H1 (cell line): ENCODE measurements around the gene LANCL2. TPM values are rescaled to one million over a fixed set of nuclear protein-coding genes. Genes with fewer than 3 reads are reported as not detected.

ENCODE experiments used
- CTCF ChIA-PET: fragments of 300-600 bp; sonication (Branson Sonifier 250); formaldehyde crosslinking; loops from one replicate; lab custom pipeline; 2021; ENCODE audit not compliant: partially characterized antibody; lab: Charles Lee
- POLR2A ChIA-PET: fragments of 300-600 bp; sonication (Branson Sonifier 250); formaldehyde crosslinking; loops from one replicate; lab custom pipeline; 2021; ENCODE audit warnings: inconsistent platforms; ENCODE audit not compliant: partially characterized antibody; lab: Charles Lee
- DNase-seq, 2 experiments: peaks; one replicate each; pipeline versions ENCODE4 v3.0.0 to v3.0.0-alpha.2; 2010 to 2022; ENCODE audit warnings: low spot score in 2 of 2, low read depth in 1 of 2, mixed read lengths in 1 of 2
- FAIRE-seq: peaks from 2 replicates; lab custom pipeline; 2011; peaks lifted over from hg19 to GRCh38; lab: Jason Lieb, UNC
- H2AFZ ChIP-seq: 2 replicates; pipeline ENCODE4 v1.8.1; 2012; ENCODE audit warnings: low read length, inconsistent platforms
- H2AK5ac ChIP-seq: 2 replicates; pipeline ENCODE4 v1.6.1; 2013; ENCODE audit warnings: low read depth, low read length
- H2BK120ac ChIP-seq: replicated peaks from 2 replicates; pipeline ENCODE3; 2013; ENCODE audit warnings: low read depth, low read length, inconsistent platforms
- H2BK12ac ChIP-seq: 2 replicates; pipeline ENCODE4 v1.6.1; 2013; ENCODE audit warnings: low read depth, low read length
- H2BK15ac ChIP-seq: 2 replicates; pipeline ENCODE4 v1.6.1; 2013; ENCODE audit warnings: low read length
- H2BK20ac ChIP-seq: 2 replicates; pipeline ENCODE4 v1.6.1; 2013; ENCODE audit warnings: low read length
- H2BK5ac ChIP-seq: 2 replicates; pipeline ENCODE4 v1.6.1; 2013; ENCODE audit warnings: low read depth, low read length
- H3K14ac ChIP-seq: 2 replicates; pipeline ENCODE4 v1.6.1; 2013; ENCODE audit warnings: inconsistent platforms; ENCODE audit not compliant: insufficient read length
- H3K18ac ChIP-seq: 2 replicates; pipeline ENCODE4 v1.6.1; 2013; ENCODE audit warnings: low read length; ENCODE audit errors: extremely low read depth
- H3K23ac ChIP-seq: 2 replicates; pipeline ENCODE4 v1.6.1; 2013; ENCODE audit warnings: inconsistent platforms; ENCODE audit not compliant: insufficient read length
- H3K23me2 ChIP-seq: 2 replicates; pipeline ENCODE4 v1.6.1; 2013; ENCODE audit warnings: low read depth, low read length
- H3K27ac ChIP-seq: 2 replicates; pipeline ENCODE4 v1.6.1; 2011; ENCODE audit warnings: low read depth, low read length, inconsistent platforms
- H3K27me3 ChIP-seq, 4 experiments: replicated peaks in 1 of 4; 1 replicate in 1 of 4; 2 replicates in 3 of 4; pipeline versions ENCODE4 v1.6.1 to v1.8.1; 2011 to 2013; ENCODE audit warnings: low read length in 3 of 4, mild to moderate bottlenecking in 3 of 4, inconsistent platforms in 2 of 4, mixed read lengths in 2 of 4, moderate library complexity in 1 of 4; ENCODE audit not compliant: control insufficient read depth in 3 of 4, insufficient read depth in 3 of 4; ENCODE audit errors: extremely low read depth in 1 of 4
- H3K36me3 ChIP-seq, 4 experiments: 2 replicates each; pipeline versions ENCODE4 v1.6.1 to v1.8.1; 2011 to 2013; ENCODE audit warnings: mild to moderate bottlenecking in 4 of 4, low read length in 3 of 4, moderate library complexity in 2 of 4, control low read depth in 1 of 4, inconsistent platforms in 1 of 4; ENCODE audit not compliant: insufficient read depth in 4 of 4, control insufficient read depth in 2 of 4
- H3K4ac ChIP-seq: replicated peaks from 2 replicates; pipeline ENCODE3; 2013; ENCODE audit warnings: low read length, low read depth, mixed read lengths, inconsistent platforms; ENCODE audit not compliant: insufficient read length
- H3K4me1 ChIP-seq, 4 experiments: replicated peaks in 1 of 4; 1 replicate in 1 of 4; 2 replicates in 3 of 4; pipeline versions ENCODE4 v1.6.1 to v1.8.1; 2011 to 2013; ENCODE audit warnings: low read length in 3 of 4, inconsistent platforms in 2 of 4, mixed read lengths in 1 of 4; ENCODE audit not compliant: insufficient read depth in 4 of 4, control insufficient read depth in 3 of 4
- H3K4me2 ChIP-seq, 2 experiments: 2 replicates each; pipeline versions ENCODE4 v1.6.1 to v1.8.1; 2011 to 2013; ENCODE audit warnings: low read depth in 2 of 2, low read length in 2 of 2, control low read depth in 1 of 2, inconsistent platforms in 1 of 2, mild to moderate bottlenecking in 1 of 2; ENCODE audit not compliant: insufficient read depth in 1 of 2
- H3K4me3 ChIP-seq, 4 experiments: fragments of 200-600, 300-600 bp in 1 of 4; sonication (generic), shearing (Covaris generic), sonication (Bioruptor Twin) in 1 of 4; 2 replicates each; pipeline versions ENCODE4 v1.5.1 to v1.8.1; 2011 to 2016; ENCODE audit warnings: low read length in 4 of 4, low read depth in 3 of 4, control low read depth in 2 of 4, inconsistent platforms in 2 of 4, mild to moderate bottlenecking in 2 of 4, mixed read lengths in 1 of 4, moderate library complexity in 1 of 4; ENCODE audit not compliant: insufficient read depth in 2 of 4; ENCODE audit errors: extremely low read depth in 1 of 4
- H3K56ac ChIP-seq: replicated peaks from 2 replicates; pipeline ENCODE3; 2013; ENCODE audit warnings: low read depth, mild to moderate bottlenecking, mixed read lengths, low read length, inconsistent platforms; ENCODE audit not compliant: insufficient read length
- H3K79me1 ChIP-seq: 2 replicates; pipeline ENCODE4 v1.6.1; 2013; ENCODE audit warnings: low read depth, low read length, control low read depth
- H3K79me2 ChIP-seq, 2 experiments: 2 replicates each; pipeline versions ENCODE4 v1.6.1 to v1.8.1; 2012 to 2013; ENCODE audit warnings: low read length in 2 of 2, mild to moderate bottlenecking in 2 of 2, inconsistent platforms in 1 of 2; ENCODE audit not compliant: insufficient read depth in 2 of 2, control insufficient read depth in 1 of 2
- H3K9ac ChIP-seq, 4 experiments: replicated peaks in 1 of 4; 1 replicate in 1 of 4; 2 replicates in 3 of 4; pipeline versions ENCODE4 v1.6.1 to v1.8.1; 2011 to 2013; ENCODE audit warnings: low read depth in 3 of 4, low read length in 3 of 4, control low read depth in 2 of 4, mild to moderate bottlenecking in 2 of 4, moderate library complexity in 2 of 4, inconsistent platforms in 1 of 4; ENCODE audit errors: extremely low read depth in 1 of 4
- H3K9me3 ChIP-seq, 2 experiments: 2 replicates each; pipeline versions ENCODE4 v1.6.1 to v1.8.1; 2012 to 2013; ENCODE audit warnings: mild to moderate bottlenecking in 2 of 2, moderate library complexity in 2 of 2, control low read depth in 1 of 2, inconsistent platforms in 1 of 2, low read depth in 1 of 2, low read length in 1 of 2, mixed read lengths in 1 of 2; ENCODE audit not compliant: insufficient read depth in 2 of 2
- H4K20me1 ChIP-seq, 2 experiments: replicated peaks in 1 of 2; 2 replicates each; pipeline versions ENCODE3 to v1.8.1; 2011 to 2013; ENCODE audit warnings: inconsistent platforms in 2 of 2, low read length in 2 of 2, mild to moderate bottlenecking in 1 of 2; ENCODE audit not compliant: insufficient read depth in 2 of 2, control insufficient read depth in 1 of 2
- H4K5ac ChIP-seq: 2 replicates; pipeline ENCODE4 v1.6.1; 2013; ENCODE audit warnings: low read length, low read depth, mixed read lengths, inconsistent platforms; ENCODE audit not compliant: insufficient read length
- H4K8ac ChIP-seq: 2 replicates; pipeline ENCODE4 v1.8.0; 2013; ENCODE audit warnings: mild to moderate bottlenecking, moderate library complexity, low read length, inconsistent platforms; ENCODE audit not compliant: insufficient read depth; ENCODE audit errors: extremely low read depth
- H4K91ac ChIP-seq: replicated peaks from 2 replicates; pipeline ENCODE3; 2013; ENCODE audit warnings: low read length, mixed read lengths, inconsistent platforms; ENCODE audit not compliant: insufficient read length
- EZH2 ChIP-seq: fragments of 200-600 bp; sonication (generic); IDR thresholded peaks from 2 replicates; pipeline ENCODE4 v1.7.1; 2012; ENCODE audit warnings: low read depth, mild to moderate bottlenecking, moderate library complexity, low read length, inconsistent platforms; ENCODE audit not compliant: severe bottlenecking
- GTF2F1 ChIP-seq: IDR thresholded peaks from 2 replicates; pipeline ENCODE4 v1.6.1; 2012; ENCODE audit warnings: low read depth, low read length, improper control_type of control experiment, borderline replicate concordance
- KDM1A ChIP-seq: fragments of 200-600, 300-600 bp; sonication (generic); IDR thresholded peaks from 2 replicates; pipeline ENCODE4 v1.7.1; 2016; ENCODE audit warnings: mild to moderate bottlenecking, low read length, borderline replicate concordance
- POU5F1 ChIP-seq: IDR thresholded peaks from 2 replicates; pipeline ENCODE4 v1.6.1; 2011; ENCODE audit warnings: low read depth, mild to moderate bottlenecking, low read length, moderate library complexity
- SIX5 ChIP-seq: IDR thresholded peaks from 2 replicates; pipeline ENCODE4 v1.6.1; 2011; ENCODE audit warnings: mild to moderate bottlenecking, low read depth, low read length
- WGBS, 2 experiments: shearing (Covaris generic) in 1 of 2; methylation state at CpG; one replicate each; pipeline versions ENCODE4 v1.1.6 to v1.1.7; 2013 to 2015; ENCODE audit warnings: low lambda C conversion rate in 2 of 2, mixed read lengths in 2 of 2, inconsistent platforms in 1 of 2, low coverage in 1 of 2, missing lambda C conversion rate in 1 of 2; ENCODE audit not compliant: insufficient replicate concordance in 2 of 2, insufficient coverage in 1 of 2, insufficient read length in 1 of 2; ENCODE audit errors: extremely low coverage in 1 of 2, missing lambda C conversion rate in 1 of 2; 5-methylcytosine and 5-hydroxymethylcytosine counted together
- polyA plus RNA-seq, 7 experiments: library from polyadenylated mRNA; depleted of rRNA in 3 of 7; stranded (reverse) in 5 of 7; unstranded in 2 of 7; fragments of >200 nt in 5 of 7; fragments of 200-250 nt in 2 of 7; gene quantifications; 1 replicate in 5 of 7; 2 replicates in 1 of 7; 4 replicates in 1 of 7; pipeline versions ENCODE4 v1.2.1 to v1.2.3, GENCODE V29; 2011 to 2013; ENCODE audit warnings: missing spikeins in 2 of 7, mixed read lengths in 2 of 7
- total RNA-seq: library from RNA; stranded (reverse); fragmentation: NEBNext Ultra II Directional; extraction: Animal tissue kit (Norgen Biotek cat#: 25700); gene quantifications from 2 replicates; pipeline ENCODE4 v1.2.1, GENCODE V29; 2021

Gene LANCL2
- total and polyA plus RNA-seq, 2 of the 8 experiments (the other 6 are each of a cell fraction or from before 2014, with no cell fraction given), result 9.2 to 9.5 TPM

GRCh38 chr7:55464422-55464821 lies 99.3 kb downstream of the LANCL2 start:
- Histone ChIP-seq H3K4me2 (no peak overlapping the region), H4K20me1 (no peaks in the 10 kb centered on the region), H3K27ac (no peak overlapping the region), H2BK120ac (no peak overlapping the region), H3K23me2 (no peaks in the 10 kb centered on the region), H2AK5ac (no peak overlapping the region), H3K79me2 (no peaks in the 10 kb centered on the region), H3K4ac (no peak overlapping the region), H4K5ac (no peak overlapping the region), H3K27me3 (no peaks in the 10 kb centered on the region), H2BK20ac (no peak overlapping the region), H3K79me1 (no peaks in the 10 kb centered on the region), H3K4me1 (no peaks in the 10 kb centered on the region), H3K23ac (no peak overlapping the region), H3K14ac (no peak overlapping the region), H2AFZ (no peak overlapping the region), H3K4me3 (no peak overlapping the region), H3K36me3 (peaks cover 0 to 44% (median 3%) of the 10 kb centered on the region in 4 experiments; a peak in 3 of 8 replicates), H2BK5ac (no peak overlapping the region), H3K9me3 (peaks cover 34 to 48% of the 10 kb centered on the region in 2 experiments), H2BK12ac (no peak overlapping the region), H4K8ac (no peak overlapping the region), H3K9ac (no peak overlapping the region), H2BK15ac (no peak overlapping the region), H3K18ac (no peak overlapping the region), H3K56ac (no peak overlapping the region), H4K91ac (no peak overlapping the region)
- DNase-seq (no peak), FAIRE-seq (no peak)
- 100% methylated on average over 2 of the region's 2 CpGs; no CpG with 5 or more reads in 1 of the 2 experiments for WGBS, 2 experiments
- POLR2A ChIA-PET, result interaction anchor here (1.4 kb wide), 1 partner anchor 9 kb away, joined by 4 read pairs; no protein-coding TSS in a partner anchor
- CTCF ChIA-PET, result no interaction called here
- TF ChIP-seq GTF2F1 (no peak), POU5F1 (no peak), KDM1A (no peak), SIX5 (no peak), EZH2 (no peak)
